Measurements from ENCODE around the gene SVEP1.

The SVEP1 gene

DNA sequence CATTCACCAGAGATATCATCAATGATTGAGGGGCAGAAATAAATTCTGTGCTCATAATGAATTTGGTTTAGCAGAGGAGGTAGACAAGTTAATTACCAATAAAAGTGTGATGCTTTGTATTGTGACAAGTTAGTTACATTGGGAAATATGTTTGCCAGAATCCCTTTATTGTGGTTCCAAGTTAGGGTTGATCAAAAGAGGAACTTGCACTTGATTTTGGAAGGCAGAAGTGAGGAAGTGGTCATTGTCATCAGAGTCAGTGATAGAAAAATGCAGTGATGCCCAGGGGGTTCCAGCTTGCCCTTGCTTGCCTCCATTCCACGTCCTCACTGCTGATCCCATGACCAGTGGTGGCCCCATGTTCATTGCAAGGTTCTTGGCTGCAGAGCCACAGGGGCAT is 69.7 kb downstream of the SVEP1 start:
- Histone ChIP-seq H3K4me3 (ENCODE audit: low read depth in 1 of 2, low read length in 1 of 2) (no peak overlapping the region), H3K4me1 (ENCODE audit: control insufficient read depth in 1 of 2, insufficient read depth in 1 of 2, low read depth in 1 of 2, low read length in 1 of 2) (no peaks in the 10 kb centered on the region), H3K27ac (no peak overlapping the region), H3K9me3 (no peaks in the 10 kb centered on the region), H3K36me3 (no peaks in the 10 kb centered on the region), H3K27me3 (peaks cover 23% of the 10 kb centered on the region)
- TF ChIP-seq, protein P1, sequence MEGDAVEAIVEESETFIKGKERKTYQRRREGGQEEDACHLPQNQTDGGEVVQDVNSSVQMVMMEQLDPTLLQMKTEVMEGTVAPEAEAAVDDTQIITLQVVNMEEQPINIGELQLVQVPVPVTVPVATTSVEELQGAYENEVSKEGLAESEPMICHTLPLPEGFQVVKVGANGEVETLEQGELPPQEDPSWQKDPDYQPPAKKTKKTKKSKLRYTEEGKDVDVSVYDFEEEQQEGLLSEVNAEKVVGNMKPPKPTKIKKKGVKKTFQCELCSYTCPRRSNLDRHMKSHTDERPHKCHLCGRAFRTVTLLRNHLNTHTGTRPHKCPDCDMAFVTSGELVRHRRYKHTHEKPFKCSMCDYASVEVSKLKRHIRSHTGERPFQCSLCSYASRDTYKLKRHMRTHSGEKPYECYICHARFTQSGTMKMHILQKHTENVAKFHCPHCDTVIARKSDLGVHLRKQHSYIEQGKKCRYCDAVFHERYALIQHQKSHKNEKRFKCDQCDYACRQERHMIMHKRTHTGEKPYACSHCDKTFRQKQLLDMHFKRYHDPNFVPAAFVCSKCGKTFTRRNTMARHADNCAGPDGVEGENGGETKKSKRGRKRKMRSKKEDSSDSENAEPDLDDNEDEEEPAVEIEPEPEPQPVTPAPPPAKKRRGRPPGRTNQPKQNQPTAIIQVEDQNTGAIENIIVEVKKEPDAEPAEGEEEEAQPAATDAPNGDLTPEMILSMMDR (IDR thresholded peaks at IDR 0.05), result no peak

DNA sequence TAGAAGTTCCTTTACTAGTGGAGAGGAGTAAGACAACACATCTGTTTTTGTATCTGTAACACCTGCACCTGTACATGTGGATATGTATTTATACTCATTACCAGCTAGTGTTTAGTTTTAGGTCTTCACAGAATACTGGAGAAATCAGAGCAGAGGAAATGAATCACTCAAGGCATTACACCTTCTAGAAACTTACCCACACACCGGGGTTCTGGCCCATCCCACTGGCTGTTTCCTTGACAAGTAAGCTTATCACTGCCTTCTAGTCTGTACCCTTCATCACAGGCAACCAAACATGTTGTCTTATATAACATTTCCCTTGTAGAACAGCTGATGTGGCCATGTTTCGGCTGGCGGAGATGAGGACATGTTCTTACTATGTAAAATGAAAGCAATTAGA is 76.7 kb downstream of the SVEP1 start:
- TF ChIP-seq, protein P1 (IDR thresholded peaks at IDR 0.05), result no peak
- Histone ChIP-seq H3K9me3 (no peaks in the 10 kb centered on the region), H3K27ac (no peak overlapping the region), H3K4me3 (ENCODE audit: low read depth in 1 of 2, low read length in 1 of 2) (no peak overlapping the region), H3K4me1 (ENCODE audit: control insufficient read depth in 1 of 2, insufficient read depth in 1 of 2, low read depth in 1 of 2, low read length in 1 of 2) (no peaks in the 10 kb centered on the region), H3K27me3 (no peaks in the 10 kb centered on the region), H3K36me3 (no peaks in the 10 kb centered on the region)

DNA sequence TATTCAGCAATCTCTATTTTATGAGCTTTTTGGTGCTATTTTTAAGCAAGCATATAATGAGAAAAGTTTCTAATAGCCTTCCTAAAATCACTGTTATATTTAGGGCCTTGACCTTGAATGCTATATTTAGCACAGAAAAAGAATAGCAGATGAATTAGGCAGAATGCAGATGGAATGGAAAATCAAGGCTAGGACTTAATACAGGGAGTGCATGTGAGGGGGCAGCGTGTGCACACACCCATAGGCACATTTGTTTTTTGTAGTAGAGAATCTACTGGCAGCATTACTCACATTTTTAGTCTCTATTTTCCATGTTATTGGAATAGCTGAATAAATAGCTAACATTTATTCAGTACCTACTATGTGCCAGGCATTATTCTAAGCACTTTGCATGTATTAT is 79.9 kb downstream of the SVEP1 start:
- H3K27me3 ChIP-seq, result peaks cover 15% of the 10 kb centered on the region
- no peaks in the 10 kb centered on the region for H3K4me1 ChIP-seq (ENCODE audit: control insufficient read depth in 1 of 2, insufficient read depth in 1 of 2, low read depth in 1 of 2, low read length in 1 of 2)
- H3K27ac ChIP-seq, result no peak overlapping the region
- no peak overlapping the region for H3K4me3 ChIP-seq (ENCODE audit: low read depth in 1 of 2, low read length in 1 of 2)
- H3K9me3 ChIP-seq, result no peaks in the 10 kb centered on the region
- TF ChIP-seq, protein P1 (IDR thresholded peaks at IDR 0.05), result no peak
- no peaks in the 10 kb centered on the region for H3K36me3 ChIP-seq

DNA sequence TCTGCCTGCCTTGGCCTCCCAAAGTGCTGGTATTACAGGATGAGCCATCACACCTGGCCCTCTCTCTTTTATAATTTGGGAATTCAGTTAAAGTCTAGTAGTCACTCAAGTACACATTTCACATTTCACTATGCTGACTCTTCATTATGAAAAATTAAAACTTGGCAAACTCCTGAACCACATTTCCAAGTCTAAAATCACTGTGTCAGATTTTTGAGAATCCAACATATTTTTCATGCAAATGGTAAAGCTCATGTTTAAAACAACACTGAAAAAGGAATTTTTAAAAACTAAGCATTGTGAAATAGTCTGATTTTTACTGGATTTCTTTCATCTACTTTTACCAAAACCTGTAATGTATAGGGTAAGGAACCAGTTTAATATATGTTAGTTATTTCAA is 92.3 kb downstream of the SVEP1 start:
- H3K27ac ChIP-seq, result no peak overlapping the region
- peaks cover 16% of the 10 kb centered on the region for H3K27me3 ChIP-seq
- TF ChIP-seq, protein P1 (IDR thresholded peaks at IDR 0.05), result no peak
- H3K4me3 ChIP-seq (ENCODE audit: low read depth in 1 of 2, low read length in 1 of 2), result no peak overlapping the region
- H3K4me1 ChIP-seq (ENCODE audit: control insufficient read depth in 1 of 2, insufficient read depth in 1 of 2, low read depth in 1 of 2, low read length in 1 of 2), result no peaks in the 10 kb centered on the region
- H3K9me3 ChIP-seq, result no peaks in the 10 kb centered on the region
- H3K36me3 ChIP-seq, result no peaks in the 10 kb centered on the region

DNA sequence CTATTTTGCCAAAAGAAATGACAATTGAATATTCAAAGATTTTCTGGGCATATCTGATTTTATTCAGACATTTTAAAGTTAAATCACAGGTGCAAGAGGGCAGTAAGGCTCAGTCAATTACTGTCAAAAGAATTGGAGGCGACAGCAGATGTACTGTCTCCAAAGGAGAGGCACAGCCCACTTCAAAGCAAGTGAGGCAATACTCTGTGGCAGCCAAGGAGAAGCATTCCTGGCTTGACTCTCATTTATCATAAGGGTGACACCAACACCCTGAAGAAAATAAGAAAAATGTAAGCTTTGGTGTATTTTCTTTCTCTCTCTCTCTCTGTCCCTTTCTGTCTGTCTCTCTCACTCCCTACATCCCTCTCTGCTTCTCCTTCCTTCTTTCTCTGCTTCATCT is 93.3 kb downstream of the SVEP1 start:
- H3K4me1 ChIP-seq (ENCODE audit: control insufficient read depth in 1 of 2, insufficient read depth in 1 of 2, low read depth in 1 of 2, low read length in 1 of 2), result no peaks in the 10 kb centered on the region
- H3K36me3 ChIP-seq, result no peaks in the 10 kb centered on the region
- no peaks in the 10 kb centered on the region for H3K9me3 ChIP-seq
- TF ChIP-seq, protein P1 (IDR thresholded peaks at IDR 0.05), result no peak
- H3K4me3 ChIP-seq (ENCODE audit: low read depth in 1 of 2, low read length in 1 of 2), result no peak overlapping the region
- H3K27me3 ChIP-seq, result peaks cover 13% of the 10 kb centered on the region
- H3K27ac ChIP-seq, result no peak overlapping the region

DNA sequence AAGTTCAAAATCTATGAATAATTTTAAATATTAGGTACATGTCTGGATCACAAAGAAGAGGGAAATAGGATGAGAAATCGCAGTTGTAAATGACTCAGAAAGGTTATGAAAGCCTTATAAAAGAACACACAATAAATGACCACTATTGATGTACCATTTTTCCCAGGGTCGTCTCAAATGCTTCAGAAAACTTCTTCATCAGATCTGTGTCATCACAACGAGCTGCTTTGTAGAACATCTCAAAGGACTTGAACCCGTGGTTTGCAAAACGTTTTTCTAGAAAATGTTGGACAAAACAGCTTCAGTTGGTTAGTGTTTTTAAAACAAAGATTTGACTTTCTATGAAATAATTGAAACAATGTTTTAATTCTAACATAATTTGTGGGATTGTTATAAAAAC is 100.1 kb downstream of the SVEP1 start:
- Histone ChIP-seq H3K27me3 (peaks cover 8% of the 10 kb centered on the region), H3K9me3 (no peaks in the 10 kb centered on the region), H3K4me3 (ENCODE audit: low read depth in 1 of 2, low read length in 1 of 2) (no peak overlapping the region), H3K4me1 (ENCODE audit: control insufficient read depth in 1 of 2, insufficient read depth in 1 of 2, low read depth in 1 of 2, low read length in 1 of 2) (no peaks in the 10 kb centered on the region), H3K27ac (no peak overlapping the region), H3K36me3 (no peaks in the 10 kb centered on the region)
- TF ChIP-seq, protein P1 (IDR thresholded peaks at IDR 0.05), result no peak

Measured in neutrophil (primary cell).